HUES64 (cell line): ENCODE measurements around the gene RCAN2.

Experiments used
- H3K27ac ChIP-seq: 2 replicates; pipeline ENCODE4 v1.7.0; 2013; ENCODE audit warnings: low read depth, low read length, inconsistent platforms
- H3K27me3 ChIP-seq: 2 replicates; pipeline ENCODE4 v1.6.1; 2013; ENCODE audit warnings: mild to moderate bottlenecking, low read length; ENCODE audit not compliant: insufficient read depth
- H3K36me3 ChIP-seq: 2 replicates; pipeline ENCODE4 v1.6.1; 2013; ENCODE audit warnings: mild to moderate bottlenecking, low read length; ENCODE audit not compliant: insufficient read depth
- H3K4me1 ChIP-seq: 2 replicates; pipeline ENCODE4 v1.6.1; 2013; ENCODE audit warnings: mild to moderate bottlenecking, low read length, moderate library complexity; ENCODE audit not compliant: insufficient read depth
- H3K4me3 ChIP-seq: 2 replicates; pipeline ENCODE4 v1.5.1; 2013; ENCODE audit warnings: mild to moderate bottlenecking, low read length, moderate library complexity
- H3K9ac ChIP-seq: 2 replicates; pipeline ENCODE4 v1.6.1; 2013; ENCODE audit warnings: mild to moderate bottlenecking, low read depth, low read length
- H3K9me3 ChIP-seq: 2 replicates; pipeline ENCODE4 v1.6.1; 2013; ENCODE audit warnings: low read depth, low read length; ENCODE audit not compliant: insufficient read depth
- WGBS: fragments of 150-250, 120-280 bp; methylation state at CpG from one replicate; pipeline ENCODE4 v1.1.7; 2013; ENCODE audit warnings: missing lambda C conversion rate; 5-methylcytosine and 5-hydroxymethylcytosine counted together

The RCAN2 gene

GRCh38 chr6:46207174-46207573 lies 284.1 kb downstream of the RCAN2 start:
- Histone ChIP-seq H3K27me3 (no peaks in the 10 kb centered on the region), H3K4me3 (no peak overlapping the region), H3K4me1 (no peaks in the 10 kb centered on the region), H3K27ac (no peak overlapping the region), H3K36me3 (no peaks in the 10 kb centered on the region), H3K9me3 (no peaks in the 10 kb centered on the region), H3K9ac (no peak overlapping the region)
- WGBS, result 94% methylated on average over 3 of the region's 3 CpGs

GRCh38 chr6:46204880-46205650 lies 286.2 kb downstream of the RCAN2 start:
- Histone ChIP-seq H3K9me3 (no peaks in the 10 kb centered on the region), H3K27me3 (no peaks in the 10 kb centered on the region), H3K4me3 (no peak overlapping the region), H3K27ac (no peak overlapping the region), H3K4me1 (no peaks in the 10 kb centered on the region), H3K9ac (no peak overlapping the region), H3K36me3 (no peaks in the 10 kb centered on the region)
- 96% methylated on average over 29 of the region's 29 CpGs for WGBS

GRCh38 chr6:46203391-46204177 lies 287.7 kb downstream of the RCAN2 start:
- Histone ChIP-seq H3K4me3 (no peak overlapping the region), H3K9me3 (no peaks in the 10 kb centered on the region), H3K36me3 (no peaks in the 10 kb centered on the region), H3K4me1 (no peaks in the 10 kb centered on the region), H3K27ac (no peak overlapping the region), H3K9ac (no peak overlapping the region), H3K27me3 (no peaks in the 10 kb centered on the region)
- WGBS, result 80% methylated on average over 2 of the region's 2 CpGs

GRCh38 chr6:46201702-46202101 lies 289.5 kb downstream of the RCAN2 start:
- Histone ChIP-seq H3K9ac (no peak overlapping the region), H3K9me3 (no peaks in the 10 kb centered on the region), H3K27ac (no peak overlapping the region), H3K36me3 (no peaks in the 10 kb centered on the region), H3K4me3 (no peak overlapping the region), H3K4me1 (no peaks in the 10 kb centered on the region; the same call in 1 of the 2 replicates), H3K27me3 (no peaks in the 10 kb centered on the region)
- 92% methylated on average over 4 of the region's 4 CpGs for WGBS

- no peak overlapping the region for H3K27ac ChIP-seq
- no peaks in the 10 kb centered on the region; the same call in 1 of the 2 replicates for H3K4me1 ChIP-seq
- no peak overlapping the region for H3K9ac ChIP-seq
- no peaks in the 10 kb centered on the region for H3K9me3 ChIP-seq
- whole genome bisulfite sequencing, result 90% methylated on average over 5 of the region's 5 CpGs
- H3K36me3 ChIP-seq, result no peaks in the 10 kb centered on the region
- no peaks in the 10 kb centered on the region for H3K27me3 ChIP-seq
- H3K4me3 ChIP-seq, result no peak overlapping the region
These were observed 291.9 kb downstream of the RCAN2 start for GRCh38 chr6:46199387-46199786.

- Histone ChIP-seq H3K36me3 (no peaks in the 10 kb centered on the region), H3K27me3 (no peaks in the 10 kb centered on the region), H3K27ac (no peak overlapping the region), H3K4me3 (no peak overlapping the region), H3K9me3 (no peaks in the 10 kb centered on the region), H3K4me1 (no peaks in the 10 kb centered on the region), H3K9ac (no peak overlapping the region)
- no CpG with 5 or more reads among the region's 1 CpG for WGBS
These were observed 299.3 kb downstream of the RCAN2 start for GRCh38 chr6:46191961-46192360.

GRCh38 chr6:46190889-46191288 lies 300.4 kb downstream of the RCAN2 start:
- H3K4me3 ChIP-seq, result no peak overlapping the region
- H3K9me3 ChIP-seq, result no peaks in the 10 kb centered on the region
- H3K27me3 ChIP-seq, result no peaks in the 10 kb centered on the region
- 92% methylated on average over 4 of the region's 4 CpGs for WGBS
- no peak overlapping the region for H3K9ac ChIP-seq
- no peaks in the 10 kb centered on the region for H3K36me3 ChIP-seq
- no peaks in the 10 kb centered on the region for H3K4me1 ChIP-seq
- no peak overlapping the region for H3K27ac ChIP-seq

- 91% methylated on average over 4 of the region's 4 CpGs for WGBS
- no peak overlapping the region for H3K9ac ChIP-seq
- H3K27me3 ChIP-seq, result no peaks in the 10 kb centered on the region
- H3K4me1 ChIP-seq, result no peaks in the 10 kb centered on the region
- no peak overlapping the region for H3K4me3 ChIP-seq
- no peaks in the 10 kb centered on the region for H3K9me3 ChIP-seq
- no peak overlapping the region for H3K27ac ChIP-seq
- no peaks in the 10 kb centered on the region for H3K36me3 ChIP-seq
These were observed 301.5 kb downstream of the RCAN2 start for GRCh38 chr6:46189726-46190125.

GRCh38 chr6:46186583-46186982 lies 304.7 kb downstream of the RCAN2 start:
- Histone ChIP-seq H3K27me3 (no peaks in the 10 kb centered on the region), H3K36me3 (no peaks in the 10 kb centered on the region), H3K9me3 (no peaks in the 10 kb centered on the region), H3K9ac (no peak overlapping the region), H3K27ac (no peak overlapping the region), H3K4me1 (no peaks in the 10 kb centered on the region), H3K4me3 (no peak overlapping the region)
- whole genome bisulfite sequencing, result 96% methylated on average over 1 of the region's 1 CpG

GRCh38 chr6:46184114-46184513 lies 307.1 kb downstream of the RCAN2 start:
- Histone ChIP-seq H3K36me3 (no peaks in the 10 kb centered on the region), H3K9me3 (no peaks in the 10 kb centered on the region), H3K4me1 (no peaks in the 10 kb centered on the region), H3K27me3 (no peaks in the 10 kb centered on the region), H3K4me3 (no peak overlapping the region), H3K9ac (no peak overlapping the region), H3K27ac (no peak overlapping the region)
- 85% methylated on average over 2 of the region's 4 CpGs for WGBS

- no peaks in the 10 kb centered on the region for H3K9me3 ChIP-seq
- no peaks in the 10 kb centered on the region for H3K36me3 ChIP-seq
- H3K4me1 ChIP-seq, result peaks cover 5% of the 10 kb centered on the region; the same call in 1 of the 2 replicates
- no peak overlapping the region for H3K9ac ChIP-seq
- WGBS, result 70% methylated on average over 3 of the region's 3 CpGs
- no peak overlapping the region for H3K4me3 ChIP-seq
- H3K27me3 ChIP-seq, result no peaks in the 10 kb centered on the region
- H3K27ac ChIP-seq, result no peak overlapping the region
These were observed 315.3 kb downstream of the RCAN2 start for GRCh38 chr6:46175976-46176375.
